LHCN-M2 (cell line): ENCODE measurements around the gene C7orf33. TPM values are rescaled to one million over a fixed set of nuclear protein-coding genes. Genes with fewer than 3 reads are reported as not detected.
"Not testable (repeated sequence)": the region's sequence is repeated elsewhere in the genome, so short reads cannot be mapped to it uniquely, and the experiment has no call there.

ENCODE experiments used
- DNase-seq: peaks from one replicate; pipeline ENCODE4 v3.0.0-alpha.2; 2012; ENCODE audit warnings: low read depth
- polyA plus RNA-seq: library from polyadenylated mRNA; unstranded; fragments of >200 nt; gene quantifications from one replicate; pipeline ENCODE4 v1.2.1, GENCODE V29; 2012; ENCODE audit warnings: missing spikeins
- total RNA-seq: library from RNA; depleted of rRNA; stranded (reverse); fragments of >200 nt; gene quantifications from 2 replicates; pipeline ENCODE4 v1.2.3, GENCODE V29; 2014; rRNA removed

Gene C7orf33
- not detected in 2 replicates for total RNA-seq
- not detected for polyA plus RNA-seq

- no peak for DNase-seq
Observed at GRCh38 chr7:148590471-148590870, at the start of gene C7orf33. TSS of gene C7orf33 (plus strand) at chr7:148590766. CDS start at chr7:148590926, 160 bp downstream.

GRCh38 chr7:148541891-148542504, 48.6 kb upstream of the C7orf33 start:
- DNase-seq = no peak

- no peak for DNase-seq
Observed at GRCh38 chr7:148543302-148543701, 47.3 kb upstream of the C7orf33 start.

GRCh38 chr7:148545172-148545571, 45.4 kb upstream of the C7orf33 start:
- no peak for DNase-seq

- no peak for DNase-seq
Observed at GRCh38 chr7:148545932-148546331, 44.6 kb upstream of the C7orf33 start.

- DNase-seq = no peak
Observed at GRCh38 chr7:148546857-148547256, 43.7 kb upstream of the C7orf33 start.

GRCh38 chr7:148547951-148548350, 42.6 kb upstream of the C7orf33 start:
- DNase-seq = no peak

GRCh38 chr7:148553979-148554378, 36.6 kb upstream of the C7orf33 start:
- no peak for DNase-seq

GRCh38 chr7:148556892-148557291, 33.7 kb upstream of the C7orf33 start:
- no peak for DNase-seq

GRCh38 chr7:148558914-148559313, 31.7 kb upstream of the C7orf33 start:
- DNase-seq = no peak

GRCh38 chr7:148561099-148561498, 29.5 kb upstream of the C7orf33 start:
- no peak for DNase-seq

- DNase-seq = no peak
Observed at GRCh38 chr7:148563583-148564274, 26.8 kb upstream of the C7orf33 start.

- DNase-seq = peak; percentile 48
Observed at GRCh38 chr7:148564275-148564951, 26.2 kb upstream of the C7orf33 start.

- DNase-seq = no peak
Observed at GRCh38 chr7:148566736-148567135, 23.8 kb upstream of the C7orf33 start.

- no peak for DNase-seq
Observed at GRCh38 chr7:148567524-148567923, 23.0 kb upstream of the C7orf33 start.

GRCh38 chr7:148570510-148570909, 20.1 kb upstream of the C7orf33 start:
- no peak for DNase-seq

- DNase-seq = not testable (repeated sequence)
Observed at GRCh38 chr7:148570973-148571372, 19.6 kb upstream of the C7orf33 start.

- no peak for DNase-seq
Observed at GRCh38 chr7:148571381-148571780, 19.2 kb upstream of the C7orf33 start.

- no peak for DNase-seq
Observed at GRCh38 chr7:148572067-148572522, 18.5 kb upstream of the C7orf33 start.

GRCh38 chr7:148573581-148573980, 17.0 kb upstream of the C7orf33 start:
- DNase-seq = not testable (repeated sequence)

- DNase-seq = peak; percentile 65
Observed at GRCh38 chr7:148575640-148576411, 14.7 kb upstream of the C7orf33 start.

- no peak for DNase-seq
Observed at GRCh38 chr7:148579366-148579765, 11.2 kb upstream of the C7orf33 start.
